NT2/D1 (cell line): ENCODE results near the gene C17orf58.

Source experiments
- DNase-seq: peaks from one replicate; pipeline ENCODE4 v3.0.0-alpha.2; 2011; ENCODE audit warnings: low read depth, low spot score
- H3K27me3 ChIP-seq: 2 replicates; pipeline ENCODE4 v1.6.0; 2011; ENCODE audit warnings: mild to moderate bottlenecking; ENCODE audit not compliant: insufficient read length, insufficient read depth
- H3K36me3 ChIP-seq: 2 replicates; pipeline ENCODE4 v1.6.1; 2011; ENCODE audit warnings: mild to moderate bottlenecking, low read length, mixed read lengths; ENCODE audit not compliant: insufficient read depth, insufficient read length
- H3K4me1 ChIP-seq: 2 replicates; pipeline ENCODE4 v1.5.1; 2011; ENCODE audit not compliant: insufficient read depth, insufficient read length
- H3K4me3 ChIP-seq: 2 replicates; pipeline ENCODE4 v1.5.1; 2011; ENCODE audit warnings: low read depth; ENCODE audit not compliant: insufficient read length
- H3K9ac ChIP-seq: 2 replicates; pipeline ENCODE4 v1.6.0; 2011; ENCODE audit warnings: low read depth; ENCODE audit not compliant: insufficient read length
- H3K9me3 ChIP-seq: 2 replicates; pipeline ENCODE4 v1.5.1; 2011; ENCODE audit warnings: mild to moderate bottlenecking, low read length; ENCODE audit not compliant: insufficient read depth
- SUZ12 ChIP-seq: IDR thresholded peaks from 2 replicates; pipeline ENCODE4 v1.6.1; 2011; ENCODE audit not compliant: insufficient read length, insufficient read depth; ENCODE audit errors: extremely low read depth
- YY1 ChIP-seq: IDR thresholded peaks from 2 replicates; pipeline ENCODE4 v1.6.1; 2011; ENCODE audit not compliant: insufficient read length, insufficient read depth
- ZNF274 ChIP-seq: IDR thresholded peaks from 2 replicates; pipeline ENCODE4 v1.6.1; 2011; ENCODE audit warnings: mild to moderate bottlenecking, low read depth, low read length

The C17orf58 gene

GRCh38 chr17:68016838-68017237, 20.6 kb upstream of the C17orf58 start:
- Histone ChIP-seq H3K27me3 (no peaks in the 10 kb centered on the region), H3K4me1 (no peaks in the 10 kb centered on the region), H3K36me3 (no peaks in the 10 kb centered on the region), H3K9me3 (no peaks in the 10 kb centered on the region), H3K4me3 (no peak overlapping the region), H3K9ac (no peak overlapping the region)
- no peak for DNase-seq
- no peak for TF ChIP-seq YY1
- no peak for TF ChIP-seq ZNF274
- TF ChIP-seq SUZ12, result no peak

- no peaks in the 10 kb centered on the region for H3K4me1 ChIP-seq
- DNase-seq, result no peak
- no peak overlapping the region for H3K4me3 ChIP-seq
- H3K9ac ChIP-seq, result no peak overlapping the region
- no peaks in the 10 kb centered on the region for H3K27me3 ChIP-seq
- TF ChIP-seq YY1, result no peak
- TF ChIP-seq SUZ12, result no peak
- TF ChIP-seq ZNF274, result no peak
- H3K36me3 ChIP-seq, result no peaks in the 10 kb centered on the region
- no peaks in the 10 kb centered on the region for H3K9me3 ChIP-seq
Measured at GRCh38 chr17:68015081-68015723, 18.9 kb upstream of the C17orf58 start.

GRCh38 chr17:68013385-68013784, 17.1 kb upstream of the C17orf58 start:
- DNase-seq, result no peak
- Histone ChIP-seq H3K9me3 (no peaks in the 10 kb centered on the region), H3K4me3 (no peak overlapping the region), H3K4me1 (no peaks in the 10 kb centered on the region), H3K27me3 (no peaks in the 10 kb centered on the region), H3K9ac (no peak overlapping the region), H3K36me3 (no peaks in the 10 kb centered on the region)
- TF ChIP-seq SUZ12, result no peak
- TF ChIP-seq ZNF274, result no peak

- TF ChIP-seq YY1 (no peak), SUZ12 (no peak), ZNF274 (no peak)
- peak overlapping the region; percentile 56 for H3K9ac ChIP-seq
- no peaks in the 10 kb centered on the region for H3K9me3 ChIP-seq
- H3K4me1 ChIP-seq, result no peaks in the 10 kb centered on the region
- DNase-seq, result no peak
- no peaks in the 10 kb centered on the region for H3K27me3 ChIP-seq
- peak overlapping the region; percentile 8 for H3K4me3 ChIP-seq
- no peaks in the 10 kb centered on the region for H3K36me3 ChIP-seq
Measured at GRCh38 chr17:68011199-68011665, 15.0 kb upstream of the C17orf58 start.

GRCh38 chr17:68006797-68007196, 10.5 kb upstream of the C17orf58 start:
- no peak for TF ChIP-seq SUZ12
- no peak for TF ChIP-seq YY1
- TF ChIP-seq ZNF274, result no peak
- Histone ChIP-seq H3K9me3 (no peaks in the 10 kb centered on the region), H3K27me3 (no peaks in the 10 kb centered on the region), H3K36me3 (no peaks in the 10 kb centered on the region), H3K4me1 (no peaks in the 10 kb centered on the region), H3K9ac (no peak overlapping the region), H3K4me3 (no peak overlapping the region)
- no peak for DNase-seq

GRCh38 chr17:68004201-68004600, 7.9 kb upstream of the C17orf58 start:
- H3K36me3 ChIP-seq, result no peaks in the 10 kb centered on the region
- H3K9me3 ChIP-seq, result no peaks in the 10 kb centered on the region
- no peak overlapping the region for H3K4me3 ChIP-seq
- H3K4me1 ChIP-seq, result no peaks in the 10 kb centered on the region
- no peaks in the 10 kb centered on the region for H3K27me3 ChIP-seq
- no peak for TF ChIP-seq SUZ12
- no peak for TF ChIP-seq ZNF274
- TF ChIP-seq YY1, result no peak
- no peak for DNase-seq
- H3K9ac ChIP-seq, result no peak overlapping the region

GRCh38 chr17:67999291-67999911, 3.1 kb upstream of the C17orf58 start:
- H3K9ac ChIP-seq, result no peak overlapping the region
- H3K9me3 ChIP-seq, result no peaks in the 10 kb centered on the region
- peaks cover 20% of the 10 kb centered on the region for H3K27me3 ChIP-seq
- DNase-seq, result no peak
- H3K36me3 ChIP-seq, result no peaks in the 10 kb centered on the region
- H3K4me3 ChIP-seq, result no peak overlapping the region
- TF ChIP-seq ZNF274 (no peak), YY1 (no peak), SUZ12 (no peak)
- no peaks in the 10 kb centered on the region for H3K4me1 ChIP-seq
